NCI-H1105 (cell line): Measurements from ENCODE around the gene CRPPA.
"Not testable (repeated sequence)": the region's sequence is repeated elsewhere in the genome, so short reads cannot be mapped to it uniquely, and the experiment has no call there.

Source experiments
- DNase-seq: peaks from one replicate; lab custom pipeline; 2025; lab: John Stamatoyannopoulos, UW

The CRPPA gene

DNA sequence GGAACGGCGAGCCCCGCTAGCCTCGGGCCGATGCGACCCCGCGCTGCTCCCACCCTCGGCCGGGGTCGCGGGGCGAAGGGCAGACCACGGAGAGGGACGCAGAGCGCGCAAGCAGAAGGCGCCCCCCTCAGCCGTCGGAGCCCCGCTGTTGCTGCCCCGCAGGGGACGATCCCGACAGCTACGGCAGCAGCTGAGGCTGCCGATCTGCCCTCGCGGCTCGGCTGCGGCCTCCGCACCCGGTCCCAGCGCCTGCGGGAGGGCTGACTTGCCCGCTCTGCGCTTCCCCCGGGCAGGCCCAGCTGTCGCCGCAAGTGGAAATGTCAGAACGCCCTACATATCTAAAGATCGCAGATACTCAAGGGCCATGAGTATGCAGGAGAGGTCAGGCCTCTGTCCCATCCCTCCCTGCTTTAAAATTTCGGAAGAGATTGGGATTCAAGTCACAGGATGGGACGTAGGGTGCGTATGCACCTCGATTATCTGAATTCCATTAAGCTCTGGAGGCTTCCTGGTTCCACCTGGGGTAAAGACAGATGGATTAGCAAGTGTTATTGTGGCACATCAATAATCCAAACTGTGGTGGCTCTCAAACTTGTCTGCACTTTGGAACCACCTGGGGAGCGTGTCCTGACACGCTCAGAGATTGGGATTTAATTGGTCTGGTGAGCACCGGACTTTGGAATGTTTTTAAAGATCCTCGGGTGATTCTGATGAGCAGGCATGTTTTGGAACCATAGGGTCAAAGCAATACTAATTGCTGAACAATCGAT lies at the start of gene CRPPA:
CRPPA (minus strand) TSS at position 206 of the 770 bp plus-strand sequence. CDS start 216 bp downstream, outside the sequence.
- peak; percentile 27 for DNase-seq

- DNase-seq = no peak
Measured at GRCh38 chr7:16465469-16466361, 44.4 kb upstream of the CRPPA start, which contains the start of gene SOSTDC1. SOSTDC1 (minus strand) TSS chr7:16465738; CDS start chr7:16465668, 70 bp downstream.

DNA sequence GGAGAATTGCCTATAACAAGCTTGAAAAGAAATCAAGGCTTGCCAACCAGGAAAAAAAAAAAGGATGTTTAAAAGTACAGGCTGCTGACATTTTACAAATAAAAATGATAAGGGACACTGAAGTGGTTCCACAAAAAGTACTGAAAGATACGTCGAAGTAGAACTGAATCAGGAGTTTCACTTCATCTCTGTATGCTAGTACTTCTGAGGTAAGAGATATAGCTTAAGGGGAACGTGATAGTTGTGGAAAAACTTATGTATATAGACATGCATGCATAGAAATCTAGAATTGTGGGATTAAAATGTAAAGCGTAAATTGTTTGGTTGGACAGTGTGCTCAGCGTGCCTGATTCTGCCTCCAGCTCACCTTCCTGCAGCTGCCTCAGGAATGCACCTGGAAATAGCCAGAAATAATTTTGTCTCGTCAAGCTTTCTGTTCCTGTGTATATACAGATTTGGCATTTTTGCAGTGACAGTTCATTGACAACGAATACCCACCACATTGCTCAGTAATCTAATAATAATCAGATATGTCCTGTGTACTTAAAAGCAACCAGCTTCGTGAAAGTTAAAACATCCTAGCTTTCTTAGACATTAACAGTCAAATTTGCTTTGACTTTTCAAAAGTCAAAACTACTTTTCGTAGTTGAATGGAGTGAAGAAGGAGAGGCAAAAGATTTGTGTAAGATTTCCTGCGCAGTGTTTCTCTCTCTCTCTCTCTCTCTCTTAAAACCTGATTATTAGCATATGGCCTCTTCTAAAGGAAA lies 42.8 kb upstream of the CRPPA start:
- no peak for DNase-seq

GRCh38 chr7:16463520-16463919 lies 42.2 kb upstream of the CRPPA start:
- no peak for DNase-seq

GRCh38 chr7:16462431-16462889 lies 41.1 kb upstream of the CRPPA start:
- no peak for DNase-seq

- no peak for DNase-seq
Measured at GRCh38 chr7:16460789-16461493, 39.6 kb upstream of the CRPPA start.

GRCh38 chr7:16456303-16456702 lies 35.0 kb upstream of the CRPPA start:
- DNase-seq = not testable (repeated sequence)

DNA sequence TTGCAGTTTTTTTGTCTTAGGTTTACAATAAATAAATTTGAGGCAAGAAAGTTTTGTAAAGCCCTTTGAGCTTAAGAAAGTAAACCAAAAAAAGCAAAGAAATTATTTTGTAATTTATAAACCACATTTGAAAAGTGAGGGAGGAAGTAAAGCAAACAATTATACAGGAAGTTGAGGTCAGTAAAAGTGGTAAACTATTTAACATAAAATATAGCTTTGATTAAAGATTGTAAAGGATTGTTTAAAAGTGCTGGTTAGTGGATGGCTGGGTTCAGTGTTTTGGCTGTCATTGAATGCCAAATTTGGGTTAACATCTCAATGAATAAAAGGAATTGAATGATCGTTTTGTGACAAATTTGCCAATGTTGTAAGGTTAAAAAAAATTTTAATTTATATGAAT lies 34.3 kb upstream of the CRPPA start:
- DNase-seq = no peak

GRCh38 chr7:16450366-16450765 lies 29.0 kb upstream of the CRPPA start:
- DNase-seq = no peak

DNA sequence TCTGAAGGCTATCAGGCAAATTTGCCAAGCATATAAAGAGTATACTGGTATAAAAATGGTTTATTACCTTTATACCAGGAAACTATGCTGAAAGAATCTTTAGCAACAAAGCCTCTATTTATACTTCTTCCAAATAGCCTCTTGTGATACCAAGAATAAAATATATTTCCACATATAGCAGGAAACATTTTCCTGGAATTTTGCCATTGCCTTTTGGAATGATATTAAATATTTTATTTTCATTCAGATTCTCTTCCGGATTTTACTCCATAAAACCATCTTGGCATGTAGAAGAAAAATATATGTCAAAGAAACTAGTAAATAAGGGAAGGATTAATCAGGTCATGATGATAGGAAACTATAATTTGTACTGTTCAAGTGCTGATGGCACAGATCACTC lies 26.5 kb upstream of the CRPPA start:
- no peak for DNase-seq

- no peak for DNase-seq
Measured at GRCh38 chr7:16446508-16446907, 25.2 kb upstream of the CRPPA start.

GRCh38 chr7:16443871-16444270 lies 22.5 kb upstream of the CRPPA start:
- not testable (repeated sequence) for DNase-seq

DNA sequence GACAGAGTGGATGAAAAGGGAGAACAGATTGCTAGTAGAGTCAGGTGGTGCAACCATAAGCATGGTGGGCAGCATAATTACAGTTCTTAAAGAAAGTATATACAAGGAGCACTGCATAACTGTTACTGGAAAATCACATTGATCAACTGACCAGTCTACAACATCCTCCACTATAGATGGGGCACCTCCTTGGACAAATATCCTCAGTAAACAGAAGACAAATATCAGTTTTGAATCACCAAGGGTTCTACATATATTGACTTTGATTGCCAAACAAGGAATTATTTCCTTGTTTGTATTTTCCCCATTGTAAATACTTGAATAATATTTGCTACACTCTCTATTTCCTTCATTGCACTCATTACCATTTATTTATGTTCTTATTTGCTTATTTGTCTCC lies 17.6 kb upstream of the CRPPA start:
- no peak for DNase-seq

DNA sequence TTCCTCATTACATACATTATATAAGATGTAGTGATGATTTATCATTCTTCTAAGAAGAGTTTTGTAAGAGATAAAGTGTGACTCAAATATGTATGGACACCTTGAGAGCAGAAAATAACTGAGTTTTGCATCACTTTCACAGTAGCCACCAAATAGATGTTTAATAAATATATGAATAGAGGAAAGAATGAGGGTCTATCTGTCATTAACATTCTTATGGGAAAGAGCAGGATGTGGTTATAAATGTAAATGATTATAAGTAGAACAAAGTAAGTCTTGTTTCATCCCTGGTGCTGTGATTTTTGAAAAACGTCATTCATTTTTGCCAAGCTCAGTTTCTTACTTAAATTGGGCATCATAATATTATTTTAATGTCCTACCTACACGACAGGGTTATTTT lies 15.0 kb upstream of the CRPPA start:
- no peak for DNase-seq

DNA sequence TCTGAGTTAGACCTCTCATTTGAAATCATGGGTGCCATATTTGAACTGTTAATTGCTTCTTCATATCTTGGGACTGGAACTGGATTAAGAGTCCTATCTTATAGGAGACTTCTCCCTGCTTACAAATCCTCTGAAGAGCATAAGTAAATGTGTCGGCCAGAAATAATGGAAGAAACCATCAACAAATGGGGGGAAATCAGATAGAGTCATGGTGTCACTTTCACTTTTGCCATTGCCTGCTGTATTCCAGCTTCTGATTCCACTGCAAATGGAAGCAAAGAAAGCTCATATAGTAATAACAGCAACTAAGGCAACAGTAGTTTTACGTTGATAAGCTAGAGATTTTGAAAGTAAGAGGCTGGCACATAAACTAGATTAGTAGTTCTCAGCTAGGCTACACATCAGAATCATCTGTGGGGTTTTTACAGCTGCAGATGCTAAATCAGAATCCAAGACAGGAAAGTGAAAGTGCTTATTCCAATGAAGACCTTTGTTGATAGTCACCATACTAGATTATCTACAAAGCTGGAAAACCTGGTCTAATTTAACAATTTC lies 12.3 kb upstream of the CRPPA start:
- no peak for DNase-seq

DNA sequence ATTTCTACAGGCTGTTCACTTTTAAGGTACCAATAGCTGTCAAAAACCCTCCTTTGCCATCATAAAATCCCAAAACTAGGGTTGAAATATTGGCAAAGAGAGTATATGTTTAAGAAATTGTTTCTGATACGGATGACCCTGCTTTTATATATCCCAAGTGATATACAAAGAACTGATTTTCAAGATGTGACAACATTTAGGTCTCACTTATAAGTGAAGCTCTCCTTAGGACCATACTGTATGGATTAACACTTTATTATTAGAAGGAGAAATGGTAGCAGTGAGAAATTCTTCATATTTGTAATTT lies 11.0 kb upstream of the CRPPA start:
- DNase-seq = no peak

- peak; percentile 34 for DNase-seq
Measured at GRCh38 chr7:16431646-16432424, 10.5 kb upstream of the CRPPA start.

- no peak for DNase-seq
Measured at GRCh38 chr7:16430133-16430532, 8.8 kb upstream of the CRPPA start.

- DNase-seq = no peak
Measured at GRCh38 chr7:16428672-16429071, 7.3 kb upstream of the CRPPA start.

DNA sequence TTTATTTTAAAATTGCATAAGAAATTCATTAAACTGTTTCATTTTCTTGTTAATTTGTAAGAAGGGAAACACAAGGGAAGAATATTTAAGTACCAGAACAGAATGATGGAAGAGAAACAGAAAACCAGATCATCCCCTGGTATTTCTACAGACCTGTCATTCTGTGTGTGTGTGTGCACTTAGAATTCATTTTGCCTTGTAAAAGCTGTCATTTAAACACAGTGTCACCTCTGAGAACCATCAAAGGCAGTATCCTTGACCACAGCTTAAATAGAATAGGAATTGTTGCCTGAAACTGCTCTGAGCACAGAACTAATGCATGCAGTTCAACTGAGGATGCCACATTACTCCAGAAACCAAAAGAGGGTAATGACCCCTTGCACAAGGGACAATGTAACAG lies 6.8 kb upstream of the CRPPA start:
- no peak for DNase-seq

DNA sequence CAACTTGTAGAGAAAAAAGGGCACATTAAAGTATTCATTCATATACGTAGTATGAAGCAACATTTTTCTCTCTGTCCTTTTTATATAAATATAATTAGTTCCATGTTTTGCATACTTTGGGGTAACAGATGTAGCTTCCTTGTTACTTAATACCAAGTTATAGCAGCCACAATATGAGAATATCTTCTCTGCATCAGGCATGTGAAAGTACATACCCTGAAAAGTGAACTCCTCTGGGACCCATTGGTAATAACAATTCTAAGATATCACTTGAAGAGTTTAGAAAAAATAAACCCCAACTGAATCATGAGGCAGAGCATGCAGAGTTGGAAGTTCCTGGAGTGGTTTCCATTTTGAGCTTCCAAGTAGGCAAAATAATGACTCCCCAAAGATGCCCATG lies 2.4 kb upstream of the CRPPA start:
- DNase-seq = no peak
